Measurements from ENCODE around the gene SHISA4.

DNA sequence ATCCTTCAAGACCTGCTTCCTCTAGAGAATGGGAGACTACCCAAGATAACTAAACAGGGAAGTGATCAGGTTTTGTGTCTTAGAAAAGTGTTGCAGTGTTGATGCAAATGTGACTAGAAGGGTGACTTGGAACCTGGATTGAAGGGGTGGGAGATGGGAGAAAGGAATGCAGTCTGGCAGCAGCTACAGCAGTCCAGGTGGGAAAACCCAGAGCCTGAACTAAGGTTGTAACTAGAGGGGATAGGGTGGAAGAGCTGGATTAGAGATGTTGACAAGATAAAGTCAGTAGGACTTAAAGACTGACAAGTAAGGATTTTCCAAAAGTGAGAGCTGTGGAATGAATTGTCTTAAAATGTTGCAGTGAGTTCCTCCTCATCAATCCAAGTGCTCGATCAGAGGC, 7.1 kb upstream of the SHISA4 start:
- TF ChIP-seq, protein P1, sequence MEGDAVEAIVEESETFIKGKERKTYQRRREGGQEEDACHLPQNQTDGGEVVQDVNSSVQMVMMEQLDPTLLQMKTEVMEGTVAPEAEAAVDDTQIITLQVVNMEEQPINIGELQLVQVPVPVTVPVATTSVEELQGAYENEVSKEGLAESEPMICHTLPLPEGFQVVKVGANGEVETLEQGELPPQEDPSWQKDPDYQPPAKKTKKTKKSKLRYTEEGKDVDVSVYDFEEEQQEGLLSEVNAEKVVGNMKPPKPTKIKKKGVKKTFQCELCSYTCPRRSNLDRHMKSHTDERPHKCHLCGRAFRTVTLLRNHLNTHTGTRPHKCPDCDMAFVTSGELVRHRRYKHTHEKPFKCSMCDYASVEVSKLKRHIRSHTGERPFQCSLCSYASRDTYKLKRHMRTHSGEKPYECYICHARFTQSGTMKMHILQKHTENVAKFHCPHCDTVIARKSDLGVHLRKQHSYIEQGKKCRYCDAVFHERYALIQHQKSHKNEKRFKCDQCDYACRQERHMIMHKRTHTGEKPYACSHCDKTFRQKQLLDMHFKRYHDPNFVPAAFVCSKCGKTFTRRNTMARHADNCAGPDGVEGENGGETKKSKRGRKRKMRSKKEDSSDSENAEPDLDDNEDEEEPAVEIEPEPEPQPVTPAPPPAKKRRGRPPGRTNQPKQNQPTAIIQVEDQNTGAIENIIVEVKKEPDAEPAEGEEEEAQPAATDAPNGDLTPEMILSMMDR (conservative IDR thresholded peaks at IDR 0.05; ENCODE audit: low read depth, low read length): no peak
- no peak for TF ChIP-seq EZH2phosphoT487 (IDR thresholded peaks at IDR 0.05; ENCODE audit: borderline replicate concordance, low read length)

Measured in PC-3 (cell line).